Calu3 (cell line): ENCODE measurements around the gene DGCR2. TPM values are rescaled to one million over a fixed set of nuclear protein-coding genes. Genes with fewer than 3 reads are reported as not detected.
"Not testable (repeated sequence)": the region's sequence is repeated elsewhere in the genome, so short reads cannot be mapped to it uniquely, and the experiment has no call there.

Experiments used
- BruUV-seq: library from RNA; stranded (reverse); fragments of 400-500 nt; replicated peaks from 2 replicates; lab custom pipeline; 2021; lab: Mats Ljungman, UMichigan
- CTCF ChIA-PET: fragments of 300-600 bp; sonication (Branson Sonifier 250); formaldehyde crosslinking; loops from one replicate; lab custom pipeline; 2022; ENCODE audit warnings: antibody characterized with exemption; lab: Charles Lee
- DNase-seq: peaks from one replicate; pipeline ENCODE4 v3.0.0; 2022
- H3K27ac Mint-ChIP-seq: one replicate; pipeline ENCODE4 v1.8.0; 2022; ENCODE audit warnings: mixed read lengths; ENCODE audit not compliant: unreplicated experiment
- H3K27me3 Mint-ChIP-seq: one replicate; pipeline ENCODE4 v1.8.0; 2022; ENCODE audit warnings: mixed read lengths; ENCODE audit not compliant: unreplicated experiment
- H3K36me3 Mint-ChIP-seq: one replicate; pipeline ENCODE4 v1.8.0; 2022; ENCODE audit warnings: mild to moderate bottlenecking, moderate library complexity, mixed read lengths; ENCODE audit not compliant: insufficient read depth, unreplicated experiment
- H3K4me1 Mint-ChIP-seq: one replicate; pipeline ENCODE4 v1.8.0; 2022; ENCODE audit warnings: mild to moderate bottlenecking, low read depth, mixed read lengths; ENCODE audit not compliant: unreplicated experiment
- H3K4me3 Mint-ChIP-seq: one replicate; pipeline ENCODE4 v1.8.0; 2022; ENCODE audit warnings: mild to moderate bottlenecking, low read depth, moderate library complexity, mixed read lengths; ENCODE audit not compliant: unreplicated experiment
- H3K9me3 Mint-ChIP-seq: one replicate; pipeline ENCODE4 v1.8.0; 2022; ENCODE audit warnings: low read depth, mixed read lengths; ENCODE audit not compliant: unreplicated experiment
- CTCF ChIP-seq: fragments of 200-600 bp; IDR thresholded peaks from one replicate; pipeline ENCODE4 v1.8.0; 2022; ENCODE audit warnings: antibody characterized with exemption; ENCODE audit not compliant: unreplicated experiment
- intact Hi-C: fragments of 100-400 bp; cut with micrococcal nuclease; formaldehyde crosslinking; loops from one replicate; pipeline ENCODE4 v1.10.0; 2022; ENCODE audit not compliant: unreplicated experiment
- total RNA-seq: library from RNA; stranded (reverse); gene quantifications from 2 replicates; pipeline ENCODE4 v1.2.3, GENCODE V29; 2022

Gene DGCR2
- total RNA-seq, 1 experiment from 2014 or later = 76.4 TPM

GRCh38 chr22:19168088-19168890, 46.1 kb upstream of the DGCR2 start:
- H3K9me3 Mint-ChIP-seq = no peaks in the 10 kb centered on the region
- no peak for DNase-seq
- H3K4me1 Mint-ChIP-seq = peaks cover 22% of the 10 kb centered on the region
- intact Hi-C loops = no loop called here
- peaks cover 27% of the 10 kb centered on the region for H3K36me3 Mint-ChIP-seq
- CTCF ChIA-PET = no interaction called here
- no TSS peak for BruUV-seq
- H3K27ac Mint-ChIP-seq = peak overlapping the region; percentile 12
- H3K4me3 Mint-ChIP-seq = peak overlapping the region; percentile 76
- peaks cover 50% of the 10 kb centered on the region for H3K27me3 Mint-ChIP-seq
- TF ChIP-seq CTCF = no peak

- Mint-ChIP-seq H3K4me1 (peaks cover 12% of the 10 kb centered on the region), H3K9me3 (no peaks in the 10 kb centered on the region), H3K4me3 (no peak overlapping the region), H3K27ac (no peak overlapping the region), H3K27me3 (peaks cover 50% of the 10 kb centered on the region), H3K36me3 (peaks cover 17% of the 10 kb centered on the region)
- intact Hi-C loops = no loop called here
- no TSS peak for BruUV-seq
- CTCF ChIA-PET = no interaction called here
- no peak for TF ChIP-seq CTCF
- no peak for DNase-seq
These were observed 45.1 kb upstream of the DGCR2 start for GRCh38 chr22:19167106-19167869.

- intact Hi-C loops = no loop called here
- Mint-ChIP-seq H3K9me3 (no peaks in the 10 kb centered on the region), H3K4me1 (peaks cover 10% of the 10 kb centered on the region), H3K27me3 (peaks cover 50% of the 10 kb centered on the region), H3K4me3 (no peak overlapping the region), H3K36me3 (peaks cover 8% of the 10 kb centered on the region), H3K27ac (no peak overlapping the region)
- TF ChIP-seq CTCF = no peak
- no TSS peak for BruUV-seq
- CTCF ChIA-PET = no interaction called here
- no peak for DNase-seq
These were observed 44.2 kb upstream of the DGCR2 start for GRCh38 chr22:19166421-19166820.

- H3K4me3 Mint-ChIP-seq = no peak overlapping the region
- intact Hi-C loops = no loop called here
- H3K4me1 Mint-ChIP-seq = peaks cover 10% of the 10 kb centered on the region
- DNase-seq = no peak
- no TSS peak for BruUV-seq
- H3K27me3 Mint-ChIP-seq = peaks cover 35% of the 10 kb centered on the region
- CTCF ChIA-PET = no interaction called here
- H3K27ac Mint-ChIP-seq = no peak overlapping the region
- TF ChIP-seq CTCF = no peak
- no peaks in the 10 kb centered on the region for H3K9me3 Mint-ChIP-seq
- H3K36me3 Mint-ChIP-seq = no peaks in the 10 kb centered on the region
These were observed 42.2 kb upstream of the DGCR2 start for GRCh38 chr22:19164425-19164824.

- BruUV-seq, H3K36me3 Mint-ChIP-seq, intact Hi-C loops, H3K9me3 Mint-ChIP-seq, H3K27me3 Mint-ChIP-seq, H3K27ac Mint-ChIP-seq, H3K4me1 Mint-ChIP-seq, DNase-seq, H3K4me3 Mint-ChIP-seq: not testable (repeated sequence)
- CTCF ChIA-PET = interaction anchor here (0.6 to 1.6 kb wide), 4 partner anchors 14 to 349 kb away, joined by 3 to 6 read pairs (median 3); partner anchors contain the start of genes ESS2 and SLC25A1
These were observed 36.4 kb upstream of the DGCR2 start for GRCh38 chr22:19158649-19159048.

- H3K9me3 Mint-ChIP-seq, H3K36me3 Mint-ChIP-seq, H3K4me1 Mint-ChIP-seq, BruUV-seq, intact Hi-C loops, H3K27ac Mint-ChIP-seq, H3K4me3 Mint-ChIP-seq, DNase-seq: not testable (repeated sequence)
- H3K27me3 Mint-ChIP-seq = peaks cover 35% of the 10 kb centered on the region
- CTCF ChIA-PET = interaction anchor here (1.6 kb wide), 1 partner anchor 12 kb away, joined by 4 read pairs; the partner anchor contains the start of gene ESS2
These were observed 33.9 kb upstream of the DGCR2 start for GRCh38 chr22:19156109-19156508.
